HG03196 (cell line): ENCODE results near the gene CNOT11.

Source experiments
- ATAC-seq: cut with Tn5 transposase; IDR thresholded peaks from one replicate; pipeline ENCODE4 v1.9.1; 2021; ENCODE audit not compliant: unreplicated experiment

Gene CNOT11

GRCh38 chr2:101274142-101274541, 21.5 kb downstream of the CNOT11 start:
- no peak for ATAC-seq

GRCh38 chr2:101277111-101277510, 24.4 kb downstream of the CNOT11 start:
- no peak for ATAC-seq

- no peak for ATAC-seq
These were observed 26.2 kb downstream of the CNOT11 start for GRCh38 chr2:101278925-101279324.

- ATAC-seq: no peak
These were observed 28.8 kb downstream of the CNOT11 start for GRCh38 chr2:101281482-101281881.

- no peak for ATAC-seq
These were observed 30.3 kb downstream of the CNOT11 start for GRCh38 chr2:101282980-101283379.

- ATAC-seq: no peak
These were observed 34.0 kb downstream of the CNOT11 start for GRCh38 chr2:101286684-101287083.

- ATAC-seq: no peak
These were observed 34.6 kb downstream of the CNOT11 start for GRCh38 chr2:101287303-101287702.

GRCh38 chr2:101290711-101291110, 38.0 kb downstream of the CNOT11 start:
- no peak for ATAC-seq

GRCh38 chr2:101291973-101292372, 39.3 kb downstream of the CNOT11 start:
- no peak for ATAC-seq

- ATAC-seq: no peak
These were observed 40.9 kb downstream of the CNOT11 start for GRCh38 chr2:101293544-101293943.

GRCh38 chr2:101294861-101295260, 42.2 kb downstream of the CNOT11 start:
- no peak for ATAC-seq

GRCh38 chr2:101295895-101296294, 43.2 kb downstream of the CNOT11 start:
- ATAC-seq: no peak

GRCh38 chr2:101296371-101296770, 43.7 kb downstream of the CNOT11 start:
- ATAC-seq: no peak

GRCh38 chr2:101297383-101297782, 44.7 kb downstream of the CNOT11 start:
- no peak for ATAC-seq

- no peak for ATAC-seq
These were observed 46.9 kb downstream of the CNOT11 start for GRCh38 chr2:101299604-101300003.

GRCh38 chr2:101300164-101300563, 47.5 kb downstream of the CNOT11 start:
- ATAC-seq: no peak

GRCh38 chr2:101300836-101301235, 48.1 kb downstream of the CNOT11 start:
- ATAC-seq: no peak

GRCh38 chr2:101302016-101302415, 49.3 kb downstream of the CNOT11 start:
- ATAC-seq: no peak

GRCh38 chr2:101303688-101304087, 51.0 kb downstream of the CNOT11 start:
- no peak for ATAC-seq

- ATAC-seq: no peak
These were observed 52.3 kb downstream of the CNOT11 start for GRCh38 chr2:101305035-101305434.

GRCh38 chr2:101305492-101306078, 52.9 kb downstream of the CNOT11 start:
- ATAC-seq: no peak

GRCh38 chr2:101306410-101306809, 53.7 kb downstream of the CNOT11 start:
- peak; percentile 2 for ATAC-seq

GRCh38 chr2:101307503-101307902, 54.8 kb downstream of the CNOT11 start:
- ATAC-seq: no peak
